ENCODE measurements around the gene CDH23.

CDH23 gene

GRCh38 chr10:71783917-71784678 lies 387.4 kb downstream of the CDH23 start:
- Histone ChIP-seq H3K79me1 (ENCODE audit: low read length) (no peaks in the 10 kb centered on the region), H2BK120ac (ENCODE audit: insufficient read depth, low read length, poor library complexity) (no peak overlapping the region), H2AK5ac (ENCODE audit: low read length) (no peak overlapping the region), H3K27ac (ENCODE audit: low read depth, low read length) (no peak overlapping the region), H3K9ac (ENCODE audit: low read length) (no peak overlapping the region), H4K91ac (ENCODE audit: low read depth, low read length) (no peak overlapping the region), H3K18ac (ENCODE audit: low read length) (no peak overlapping the region), H3K4me3 (ENCODE audit: low read depth, low read length) (no peak overlapping the region), H3K36me3 (ENCODE audit: control insufficient read depth in 1 of 2, insufficient read depth in 2 of 2, low read length in 2 of 2) (no peaks in the 10 kb centered on the region), H3K14ac (ENCODE audit: low read length) (no peak overlapping the region), H3K4me2 (ENCODE audit: low read length) (no peak overlapping the region), H3K79me2 (ENCODE audit: control insufficient read depth, insufficient read depth, low read length, poor library complexity) (no peaks in the 10 kb centered on the region), H2BK5ac (ENCODE audit: low read depth, low read length, poor library complexity) (no peak overlapping the region), H3K4me1 (ENCODE audit: control insufficient read depth in 1 of 2, insufficient read depth in 2 of 2, low read length in 2 of 2) (no peaks in the 10 kb centered on the region), H3K4ac (ENCODE audit: low read depth, low read length) (no peak overlapping the region), H3K27me3 (ENCODE audit: insufficient read depth, low read length) (no peaks in the 10 kb centered on the region), H4K12ac (ENCODE audit: low read depth, low read length) (no peak overlapping the region), H2BK12ac (ENCODE audit: low read length) (no peak overlapping the region), H2AFZ (ENCODE audit: insufficient read depth, low read length, poor library complexity) (no peak overlapping the region), H3K9me3 (ENCODE audit: insufficient read depth, low read depth, low read length) (no peaks in the 10 kb centered on the region), H4K8ac (ENCODE audit: low read depth, low read length) (no peak overlapping the region), H3K23ac (ENCODE audit: low read length) (no peak overlapping the region)
- no CpG with 5 or more reads among the region's 17 CpGs for WGBS (ENCODE audit: extremely low coverage, insufficient coverage, insufficient read length)
- DNase-seq = no peak

GRCh38 chr10:71784679-71785272 lies 388.1 kb downstream of the CDH23 start:
- H3K79me2 ChIP-seq (ENCODE audit: control insufficient read depth, insufficient read depth, low read length, poor library complexity) = no peaks in the 10 kb centered on the region
- H3K9me3 ChIP-seq (ENCODE audit: insufficient read depth, low read depth, low read length) = no peaks in the 10 kb centered on the region
- H3K23ac ChIP-seq (ENCODE audit: low read length) = no peak overlapping the region
- no peaks in the 10 kb centered on the region for H3K79me1 ChIP-seq (ENCODE audit: low read length)
- no peak overlapping the region for H2BK5ac ChIP-seq (ENCODE audit: low read depth, low read length, poor library complexity)
- H4K8ac ChIP-seq (ENCODE audit: low read depth, low read length) = no peak overlapping the region
- WGBS (ENCODE audit: extremely low coverage, insufficient coverage, insufficient read length) = no CpG with 5 or more reads among the region's 18 CpGs
- H4K91ac ChIP-seq (ENCODE audit: low read depth, low read length) = no peak overlapping the region
- no peak overlapping the region for H3K18ac ChIP-seq (ENCODE audit: low read length)
- no peak overlapping the region for H2AK5ac ChIP-seq (ENCODE audit: low read length)
- H3K4ac ChIP-seq (ENCODE audit: low read depth, low read length) = no peak overlapping the region
- no peak overlapping the region for H2BK120ac ChIP-seq (ENCODE audit: insufficient read depth, low read length, poor library complexity)
- H3K9ac ChIP-seq (ENCODE audit: low read length) = no peak overlapping the region
- H2AFZ ChIP-seq (ENCODE audit: insufficient read depth, low read length, poor library complexity) = no peak overlapping the region
- no peak overlapping the region for H4K12ac ChIP-seq (ENCODE audit: low read depth, low read length)
- H2BK12ac ChIP-seq (ENCODE audit: low read length) = no peak overlapping the region
- no peak overlapping the region for H3K14ac ChIP-seq (ENCODE audit: low read length)
- no peak for DNase-seq
- no peak overlapping the region for H3K4me3 ChIP-seq (ENCODE audit: low read depth, low read length)
- no peaks in the 10 kb centered on the region for H3K36me3 ChIP-seq (ENCODE audit: control insufficient read depth in 1 of 2, insufficient read depth in 2 of 2, low read length in 2 of 2)
- H3K4me2 ChIP-seq (ENCODE audit: low read length) = no peak overlapping the region
- no peaks in the 10 kb centered on the region for H3K4me1 ChIP-seq (ENCODE audit: control insufficient read depth in 1 of 2, insufficient read depth in 2 of 2, low read length in 2 of 2)
- no peak overlapping the region for H3K27ac ChIP-seq (ENCODE audit: low read depth, low read length)
- H3K27me3 ChIP-seq (ENCODE audit: insufficient read depth, low read length) = no peaks in the 10 kb centered on the region

- Histone ChIP-seq H3K27ac (ENCODE audit: low read depth, low read length) (no peak overlapping the region), H3K27me3 (ENCODE audit: insufficient read depth, low read length) (no peaks in the 10 kb centered on the region), H3K4ac (ENCODE audit: low read depth, low read length) (no peak overlapping the region), H3K9ac (ENCODE audit: low read length) (no peak overlapping the region), H2AK5ac (ENCODE audit: low read length) (no peak overlapping the region), H3K4me2 (ENCODE audit: low read length) (no peak overlapping the region), H3K23ac (ENCODE audit: low read length) (no peak overlapping the region), H3K9me3 (ENCODE audit: insufficient read depth, low read depth, low read length) (peaks cover 4% of the 10 kb centered on the region), H4K12ac (ENCODE audit: low read depth, low read length) (no peak overlapping the region), H4K91ac (ENCODE audit: low read depth, low read length) (no peak overlapping the region), H3K4me3 (ENCODE audit: low read depth, low read length) (no peak overlapping the region), H3K79me2 (ENCODE audit: control insufficient read depth, insufficient read depth, low read length, poor library complexity) (no peaks in the 10 kb centered on the region), H3K36me3 (ENCODE audit: control insufficient read depth in 1 of 2, insufficient read depth in 2 of 2, low read length in 2 of 2) (no peaks in the 10 kb centered on the region), H2BK120ac (ENCODE audit: insufficient read depth, low read length, poor library complexity) (no peak overlapping the region), H4K8ac (ENCODE audit: low read depth, low read length) (no peak overlapping the region), H2BK5ac (ENCODE audit: low read depth, low read length, poor library complexity) (no peak overlapping the region), H3K14ac (ENCODE audit: low read length) (no peak overlapping the region), H2AFZ (ENCODE audit: insufficient read depth, low read length, poor library complexity) (no peak overlapping the region), H2BK12ac (ENCODE audit: low read length) (no peak overlapping the region), H3K18ac (ENCODE audit: low read length) (no peak overlapping the region), H3K79me1 (ENCODE audit: low read length) (no peaks in the 10 kb centered on the region), H3K4me1 (ENCODE audit: control insufficient read depth in 1 of 2, insufficient read depth in 2 of 2, low read length in 2 of 2) (no peaks in the 10 kb centered on the region)
- no peak for DNase-seq
- no CpG with 5 or more reads among the region's 8 CpGs for WGBS (ENCODE audit: extremely low coverage, insufficient coverage, insufficient read length)
Measured at GRCh38 chr10:71788954-71789353, 392.2 kb downstream of the CDH23 start.

GRCh38 chr10:71789871-71790270 lies 393.2 kb downstream of the CDH23 start:
- H3K23ac ChIP-seq (ENCODE audit: low read length) = no peak overlapping the region
- no peaks in the 10 kb centered on the region for H3K79me1 ChIP-seq (ENCODE audit: low read length)
- H3K4me1 ChIP-seq (ENCODE audit: control insufficient read depth in 1 of 2, insufficient read depth in 2 of 2, low read length in 2 of 2) = no peaks in the 10 kb centered on the region
- H3K18ac ChIP-seq (ENCODE audit: low read length) = no peak overlapping the region
- no peaks in the 10 kb centered on the region for H3K36me3 ChIP-seq (ENCODE audit: control insufficient read depth in 1 of 2, insufficient read depth in 2 of 2, low read length in 2 of 2)
- no peak overlapping the region for H2BK12ac ChIP-seq (ENCODE audit: low read length)
- no peak overlapping the region for H3K9ac ChIP-seq (ENCODE audit: low read length)
- peaks cover 4% of the 10 kb centered on the region for H3K9me3 ChIP-seq (ENCODE audit: insufficient read depth, low read depth, low read length)
- no peak overlapping the region for H3K4me3 ChIP-seq (ENCODE audit: low read depth, low read length)
- no peak overlapping the region for H4K12ac ChIP-seq (ENCODE audit: low read depth, low read length)
- H4K91ac ChIP-seq (ENCODE audit: low read depth, low read length) = no peak overlapping the region
- H2BK120ac ChIP-seq (ENCODE audit: insufficient read depth, low read length, poor library complexity) = no peak overlapping the region
- H3K14ac ChIP-seq (ENCODE audit: low read length) = no peak overlapping the region
- no peak overlapping the region for H4K8ac ChIP-seq (ENCODE audit: low read depth, low read length)
- no peak for DNase-seq
- no peak overlapping the region for H3K27ac ChIP-seq (ENCODE audit: low read depth, low read length)
- no peak overlapping the region for H2AFZ ChIP-seq (ENCODE audit: insufficient read depth, low read length, poor library complexity)
- H2AK5ac ChIP-seq (ENCODE audit: low read length) = no peak overlapping the region
- no peaks in the 10 kb centered on the region for H3K79me2 ChIP-seq (ENCODE audit: control insufficient read depth, insufficient read depth, low read length, poor library complexity)
- no peak overlapping the region for H3K4me2 ChIP-seq (ENCODE audit: low read length)
- H2BK5ac ChIP-seq (ENCODE audit: low read depth, low read length, poor library complexity) = no peak overlapping the region
- no peaks in the 10 kb centered on the region for H3K27me3 ChIP-seq (ENCODE audit: insufficient read depth, low read length)
- H3K4ac ChIP-seq (ENCODE audit: low read depth, low read length) = no peak overlapping the region
- WGBS (ENCODE audit: extremely low coverage, insufficient coverage, insufficient read length) = no CpG with 5 or more reads among the region's 10 CpGs
